Neural cell (in vitro differentiated cells): Measurements from ENCODE around the gene BNC2. TPM values are rescaled to one million over a fixed set of nuclear protein-coding genes. Genes with fewer than 3 reads are reported as not detected.
A peak's percentile ranks its signal among the peaks of the same experiment; 100 is the strongest.

Source experiments
- H2AFZ ChIP-seq: fragments of 200-600, 300-800 bp; sonication (generic), shearing (Covaris generic); 2 replicates; pipeline ENCODE4 v1.6.0; 2014; ENCODE audit warnings: low read depth, mild to moderate bottlenecking, antibody characterized with exemption, low read length, moderate library complexity
- H3F3A ChIP-seq: fragments of 200-600 bp; shearing (Covaris generic); 2 replicates; pipeline ENCODE4 v1.6.1; 2016; ENCODE audit warnings: mild to moderate bottlenecking, moderate library complexity, mixed read lengths, antibody characterized with exemption, low read length; ENCODE audit not compliant: insufficient read depth, poor library complexity, severe bottlenecking
- H3K27ac ChIP-seq: fragments of 200-600, 300-800 bp; sonication (generic), shearing (Covaris generic); 2 replicates; pipeline ENCODE4 v1.5.1; 2014; ENCODE audit warnings: mild to moderate bottlenecking, low read length, moderate library complexity
- H3K27me3 ChIP-seq: fragments of 300-800, 200-600 bp; sonication (generic), shearing (Covaris generic); 2 replicates; pipeline ENCODE4 v1.6.0; 2014; ENCODE audit warnings: mild to moderate bottlenecking, low read depth, low read length, moderate library complexity; ENCODE audit not compliant: insufficient read depth
- H3K36me3 ChIP-seq: fragments of 300-800, 200-600 bp; sonication (generic), shearing (Covaris generic); 2 replicates; pipeline ENCODE4 v1.5.1; 2014; ENCODE audit warnings: mild to moderate bottlenecking, antibody characterized with exemption, low read length, moderate library complexity; ENCODE audit not compliant: insufficient read depth
- H3K4me2 ChIP-seq: fragments of 300-800, 200-600 bp; sonication (generic), shearing (Covaris generic); 2 replicates; pipeline ENCODE4 v1.6.0; 2014; ENCODE audit warnings: mild to moderate bottlenecking, low read length
- H3K4me3 ChIP-seq: fragments of 300-800, 200-600 bp; sonication (generic), shearing (Covaris generic); 2 replicates; pipeline ENCODE4 v1.5.1; 2014; ENCODE audit warnings: mild to moderate bottlenecking, low read length, moderate library complexity
- H3K79me2 ChIP-seq: fragments of 200-600 bp; shearing (Covaris generic); replicated peaks from 2 replicates; pipeline ENCODE4 v1.6.0; 2014; ENCODE audit warnings: mild to moderate bottlenecking, low read length, moderate library complexity; ENCODE audit not compliant: insufficient read depth
- H3K9ac ChIP-seq: fragments of 300-800, 200-600 bp; sonication (generic), shearing (Covaris generic); 2 replicates; pipeline ENCODE4 v1.6.1; 2016; ENCODE audit warnings: mild to moderate bottlenecking, low read length, mixed read lengths
- H3K9me2 ChIP-seq: fragments of 200-600 bp; shearing (Covaris generic); 2 replicates; pipeline ENCODE4 v1.6.1; 2016; ENCODE audit warnings: mild to moderate bottlenecking, low read length, mixed read lengths; ENCODE audit not compliant: insufficient read depth
- H3K9me3 ChIP-seq: fragments of 200-600, 300-800 bp; sonication (generic), shearing (Covaris generic); 2 replicates; pipeline ENCODE4 v1.6.1; 2016; ENCODE audit warnings: mild to moderate bottlenecking, mixed run types, low read length, moderate library complexity, mixed read lengths
- H4K20me1 ChIP-seq: fragments of 200-600 bp; shearing (Covaris generic); 2 replicates; pipeline ENCODE4 v1.6.1; 2016; ENCODE audit warnings: mild to moderate bottlenecking, mixed run types; ENCODE audit not compliant: insufficient read depth
- CTCF ChIP-seq: fragments of 450-650 bp; IDR thresholded peaks from 2 replicates; pipeline ENCODE4 v1.5.1; 2014; ENCODE audit warnings: antibody characterized with exemption, mild to moderate bottlenecking, moderate library complexity; ENCODE audit not compliant: poor library complexity, severe bottlenecking
- EP300 ChIP-seq: fragments of 450-650 bp; conservative IDR thresholded peaks from 2 replicates; pipeline ENCODE4 v1.6.1; 2014; ENCODE audit warnings: antibody characterized with exemption, mild to moderate bottlenecking, moderate library complexity; ENCODE audit not compliant: poor library complexity, severe bottlenecking
- EZH2 ChIP-seq: fragments of 200-600, 300-800 bp; shearing (Covaris generic), sonication (generic); IDR thresholded peaks from 2 replicates; pipeline ENCODE4 v1.6.1; 2014; ENCODE audit warnings: antibody characterized with exemption, low read length, borderline replicate concordance, mild to moderate bottlenecking; ENCODE audit not compliant: insufficient read depth, poor library complexity, severe bottlenecking
- MXI1 ChIP-seq: fragments of 450-650 bp; conservative IDR thresholded peaks from 2 replicates; pipeline ENCODE4 v1.6.1; 2014; ENCODE audit warnings: antibody characterized with exemption, mild to moderate bottlenecking; ENCODE audit not compliant: poor library complexity, severe bottlenecking
- POLR2AphosphoS5 ChIP-seq: IDR thresholded peaks from 2 replicates; pipeline ENCODE4 v1.6.1; 2012
- RAD21 ChIP-seq: fragments of 450-650 bp; conservative IDR thresholded peaks from 2 replicates; pipeline ENCODE4 v1.6.1; 2014; ENCODE audit warnings: antibody characterized with exemption, mild to moderate bottlenecking, moderate library complexity
- REST ChIP-seq: IDR thresholded peaks from 2 replicates; pipeline ENCODE4 v1.6.1; 2012; ENCODE audit warnings: borderline replicate concordance
- SMC3 ChIP-seq: fragments of 450-650 bp; conservative IDR thresholded peaks from 2 replicates; pipeline ENCODE4 v1.6.1; 2014; ENCODE audit warnings: antibody characterized with exemption, mild to moderate bottlenecking, moderate library complexity; ENCODE audit not compliant: poor library complexity
- TAF1 ChIP-seq: IDR thresholded peaks from 2 replicates; pipeline ENCODE4 v1.6.1; 2012; ENCODE audit warnings: low read depth
- polyA plus RNA-seq: library from polyadenylated mRNA; depleted of rRNA; stranded (reverse); fragments of >200 nt; gene quantifications from 2 replicates; pipeline ENCODE4 v1.2.3, GENCODE V29; 2014

BNC2 gene
- polyA plus RNA-seq, 1 donor from 2014 or later, result 1.3 TPM

- Histone ChIP-seq H2AFZ (no peak overlapping the region), H3K9me2 (no peaks in the 10 kb centered on the region), H3K9me3 (no peaks in the 10 kb centered on the region), H3K27me3 (no peaks in the 10 kb centered on the region), H3K4me3 (no peak overlapping the region), H3K36me3 (no peaks in the 10 kb centered on the region), H3F3A (no peaks in the 10 kb centered on the region), H4K20me1 (no peaks in the 10 kb centered on the region), H3K27ac (no peak overlapping the region), H3K79me2 (no peaks in the 10 kb centered on the region), H3K9ac (no peak overlapping the region), H3K4me2 (no peak overlapping the region)
- TF ChIP-seq MXI1 (no peak), RAD21 (no peak), EZH2 (no peak), EP300 (no peak), TAF1 (no peak), SMC3 (no peak), REST (no peak), POLR2AphosphoS5 (no peak), CTCF (no peak)
Measured at GRCh38 chr9:16693616-16694015, 176.9 kb downstream of the BNC2 start.

GRCh38 chr9:16690628-16691027 is 179.8 kb downstream of the BNC2 start:
- Histone ChIP-seq H3K36me3 (no peaks in the 10 kb centered on the region), H3K4me3 (no peak overlapping the region), H3K4me2 (no peak overlapping the region), H3K9ac (no peak overlapping the region), H3K79me2 (no peaks in the 10 kb centered on the region), H3K9me2 (no peaks in the 10 kb centered on the region), H3K27ac (peak overlapping the region; percentile 30), H3F3A (no peaks in the 10 kb centered on the region), H3K27me3 (no peaks in the 10 kb centered on the region), H4K20me1 (no peaks in the 10 kb centered on the region), H3K9me3 (no peaks in the 10 kb centered on the region), H2AFZ (no peak overlapping the region)
- TF ChIP-seq RAD21 (peak; percentile 17), MXI1 (no peak), EP300 (peak; percentile 8)

- Histone ChIP-seq H3K9ac (no peak overlapping the region), H3K4me2 (no peak overlapping the region), H2AFZ (no peak overlapping the region), H3K9me2 (no peaks in the 10 kb centered on the region), H3K79me2 (no peaks in the 10 kb centered on the region), H3K36me3 (no peaks in the 10 kb centered on the region), H3K27ac (peak overlapping the region; percentile 30), H3K9me3 (no peaks in the 10 kb centered on the region), H3F3A (no peaks in the 10 kb centered on the region), H3K4me3 (no peak overlapping the region), H4K20me1 (no peaks in the 10 kb centered on the region), H3K27me3 (no peaks in the 10 kb centered on the region)
- no peak for TF ChIP-seq REST
- no peak for TF ChIP-seq MXI1
- no peak for TF ChIP-seq TAF1
- TF ChIP-seq EP300, result no peak
- no peak for TF ChIP-seq EZH2
- no peak for TF ChIP-seq POLR2AphosphoS5
- TF ChIP-seq SMC3, result no peak
- TF ChIP-seq CTCF, result no peak
- TF ChIP-seq RAD21, result no peak
Measured at GRCh38 chr9:16690205-16690604, 180.3 kb downstream of the BNC2 start.
